Duodenal mucosa (tissue), 2 donors: ENCODE data around the gene PLA2G3.

Experiments
- H3K27ac ChIP-seq: one replicate; pipeline ENCODE4 v1.7.0; 2013; ENCODE audit warnings: low read depth, low read length
- H3K27me3 ChIP-seq, 2 donors: one replicate each; pipeline ENCODE4 v1.7.0; 2013; ENCODE audit warnings: low read length in 2 of 2, control low read depth in 1 of 2; ENCODE audit not compliant: insufficient read depth in 2 of 2, control insufficient read depth in 1 of 2
- H3K36me3 ChIP-seq, 2 donors: one replicate each; pipeline ENCODE4 v1.7.0; 2013; ENCODE audit warnings: low read length in 2 of 2, control low read depth in 1 of 2; ENCODE audit not compliant: insufficient read depth in 2 of 2, control insufficient read depth in 1 of 2
- H3K4me1 ChIP-seq, 2 donors: one replicate each; pipeline ENCODE4 v1.7.0; 2013; ENCODE audit warnings: low read length in 2 of 2, control low read depth in 1 of 2; ENCODE audit not compliant: insufficient read depth in 2 of 2, control insufficient read depth in 1 of 2
- H3K4me3 ChIP-seq, 2 donors: one replicate each; pipeline ENCODE4 v1.7.0; 2013; ENCODE audit warnings: low read length in 2 of 2, low read depth in 1 of 2
- H3K9ac ChIP-seq, 2 donors: one replicate each; pipeline ENCODE4 v1.7.0; 2013; ENCODE audit warnings: low read length in 2 of 2, low read depth in 1 of 2
- H3K9me3 ChIP-seq, 2 donors: one replicate each; pipeline ENCODE4 v1.7.0; 2013; ENCODE audit warnings: low read length in 2 of 2, control low read depth in 1 of 2; ENCODE audit not compliant: control insufficient read depth in 1 of 2

PLA2G3 gene

DNA sequence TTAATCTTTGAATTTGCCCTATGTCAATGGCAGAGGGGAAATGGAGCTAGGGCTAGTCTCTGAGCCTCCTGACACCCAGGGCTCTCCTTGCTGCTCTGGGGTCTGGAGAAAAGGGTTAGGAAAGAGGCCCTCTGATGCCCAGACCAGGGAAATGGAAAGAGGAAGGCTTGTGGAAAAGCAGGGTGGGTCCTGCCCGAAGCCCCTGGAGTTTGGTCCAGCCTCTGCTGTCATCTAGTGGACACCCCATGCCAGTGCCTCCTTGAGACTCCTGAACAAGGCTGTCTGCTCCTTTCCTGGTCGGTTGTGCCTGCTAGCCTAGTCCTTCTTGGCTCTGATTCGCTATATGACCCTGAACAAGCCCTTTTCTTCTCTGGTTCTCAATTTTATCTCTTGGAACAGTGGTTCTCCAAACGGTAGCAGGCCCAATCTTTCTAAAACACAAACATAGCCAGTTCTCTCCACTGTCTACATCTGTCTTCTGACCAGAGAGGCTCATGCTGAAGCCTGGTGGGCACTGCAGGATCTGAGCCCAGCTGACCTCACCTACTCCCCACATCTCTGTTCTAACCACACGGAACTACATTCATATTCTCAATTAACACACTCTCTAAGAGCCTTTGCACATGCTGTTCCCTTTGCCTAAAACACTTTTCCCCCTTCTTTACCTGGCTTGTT, 8.8 kb upstream of the PLA2G3 start:
- H3K4me1 ChIP-seq = no peaks in the 10 kb centered on the region
- peaks cover 0 to 5% of the 10 kb centered on the region in 2 donors for H3K9me3 ChIP-seq
- H3K4me3 ChIP-seq = no peak overlapping the region
- H3K27me3 ChIP-seq = no peaks in the 10 kb centered on the region
- H3K27ac ChIP-seq = no peak overlapping the region
- no peaks in the 10 kb centered on the region for H3K36me3 ChIP-seq
- H3K9ac ChIP-seq = no peak overlapping the region

- H3K9ac ChIP-seq = no peak overlapping the region
- H3K27me3 ChIP-seq = no peaks in the 10 kb centered on the region
- H3K9me3 ChIP-seq = peaks cover 0 to 5% of the 10 kb centered on the region in 2 donors
- H3K27ac ChIP-seq = no peak overlapping the region
- no peak overlapping the region for H3K4me3 ChIP-seq
- H3K36me3 ChIP-seq = no peaks in the 10 kb centered on the region
- H3K4me1 ChIP-seq = no peaks in the 10 kb centered on the region
Measured at GRCh38 chr22:31148488-31148887, 8.2 kb upstream of the PLA2G3 start.

DNA sequence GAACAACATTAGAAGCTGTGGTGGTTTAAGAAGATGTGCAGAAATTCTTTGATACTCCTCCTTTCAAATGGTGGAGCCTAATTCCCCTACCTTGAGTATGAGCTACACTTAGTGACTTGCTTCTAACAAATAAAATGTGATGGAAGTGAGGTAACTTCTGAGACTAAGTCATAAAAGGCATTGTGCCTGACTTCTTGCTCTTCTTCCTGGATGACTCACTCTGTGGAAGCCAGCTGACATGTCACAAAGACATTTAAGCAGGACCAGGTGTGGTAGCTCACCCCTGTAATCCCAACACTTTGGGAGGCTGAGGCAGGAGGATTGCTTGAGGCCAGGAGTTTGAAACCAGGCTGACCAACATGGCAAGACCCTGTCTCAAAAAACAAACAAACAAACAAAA, 3.9 kb upstream of the PLA2G3 start:
- H3K4me3 ChIP-seq = no peak overlapping the region
- no peak overlapping the region for H3K27ac ChIP-seq
- peaks cover 0 to 4% of the 10 kb centered on the region in 2 donors for H3K4me1 ChIP-seq
- no peaks in the 10 kb centered on the region for H3K36me3 ChIP-seq
- peaks cover 3 to 5% of the 10 kb centered on the region in 2 donors for H3K27me3 ChIP-seq
- H3K9me3 ChIP-seq = peaks cover 0 to 5% of the 10 kb centered on the region in 2 donors
- no peak overlapping the region for H3K9ac ChIP-seq

- Histone ChIP-seq H3K27ac (no peak overlapping the region), H3K36me3 (no peaks in the 10 kb centered on the region), H3K9ac (no peak overlapping the region), H3K9me3 (peaks cover 0 to 5% of the 10 kb centered on the region in 2 donors), H3K4me3 (no peak overlapping the region), H3K27me3 (peaks cover 3 to 7% of the 10 kb centered on the region in 2 donors), H3K4me1 (peaks cover 0 to 4% of the 10 kb centered on the region in 2 donors)
Measured at GRCh38 chr22:31143537-31143936, 3.2 kb upstream of the PLA2G3 start.

GRCh38 chr22:31143038-31143437, 2.7 kb upstream of the PLA2G3 start:
- peaks cover 0 to 4% of the 10 kb centered on the region in 2 donors for H3K4me1 ChIP-seq
- no peak overlapping the region for H3K9ac ChIP-seq
- peaks cover 3 to 7% of the 10 kb centered on the region in 2 donors for H3K27me3 ChIP-seq
- no peak overlapping the region for H3K4me3 ChIP-seq
- H3K36me3 ChIP-seq = no peaks in the 10 kb centered on the region
- no peak overlapping the region for H3K27ac ChIP-seq
- peaks cover 0 to 5% of the 10 kb centered on the region in 2 donors for H3K9me3 ChIP-seq

DNA sequence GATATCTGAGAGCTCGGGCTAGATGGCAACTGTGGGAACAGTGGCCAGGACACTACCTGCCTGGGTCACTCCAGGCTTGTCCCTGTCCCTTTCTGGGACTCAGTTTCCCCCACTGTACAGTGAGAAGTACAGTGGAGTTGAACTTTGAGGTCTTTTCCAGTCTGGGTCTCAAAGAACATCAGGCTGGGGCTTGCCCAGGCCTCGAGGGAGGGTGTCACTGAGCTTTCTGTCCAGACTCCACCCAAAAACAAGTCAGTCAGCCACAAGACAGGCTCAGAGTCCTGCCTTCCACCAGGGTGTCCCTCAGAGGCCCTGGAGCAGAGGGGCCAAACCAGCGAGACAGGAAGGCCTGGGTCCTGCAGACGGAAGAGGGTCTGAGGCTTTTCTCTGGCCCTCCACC, 2.0 kb upstream of the PLA2G3 start:
- Histone ChIP-seq H3K27me3 (peaks cover 3 to 7% of the 10 kb centered on the region in 2 donors), H3K9me3 (peaks cover 0 to 5% of the 10 kb centered on the region in 2 donors), H3K4me1 (peaks cover 0 to 4% of the 10 kb centered on the region in 2 donors), H3K4me3 (no peak overlapping the region), H3K36me3 (no peaks in the 10 kb centered on the region), H3K27ac (no peak overlapping the region), H3K9ac (no peak overlapping the region)

- no peaks in the 10 kb centered on the region for H3K36me3 ChIP-seq
- H3K9ac ChIP-seq = no peak overlapping the region
- H3K4me3 ChIP-seq = no peak overlapping the region
- H3K4me1 ChIP-seq = peaks cover 0 to 4% of the 10 kb centered on the region in 2 donors
- no peaks in the 10 kb centered on the region for H3K9me3 ChIP-seq
- H3K27ac ChIP-seq = no peak overlapping the region
- peaks cover 3 to 7% of the 10 kb centered on the region in 2 donors for H3K27me3 ChIP-seq
Measured at GRCh38 chr22:31141551-31141950, 1.2 kb upstream of the PLA2G3 start.

- Histone ChIP-seq H3K27me3 (peaks cover 3 to 7% of the 10 kb centered on the region in 2 donors), H3K4me3 (no peak overlapping the region), H3K9me3 (no peaks in the 10 kb centered on the region), H3K4me1 (peaks cover 0 to 4% of the 10 kb centered on the region in 2 donors), H3K9ac (no peak overlapping the region), H3K36me3 (no peaks in the 10 kb centered on the region), H3K27ac (no peak overlapping the region)
Measured at GRCh38 chr22:31140746-31141145, 438 bp upstream of the PLA2G3 start.

- Histone ChIP-seq H3K36me3 (no peaks in the 10 kb centered on the region), H3K9me3 (no peaks in the 10 kb centered on the region), H3K4me3 (no peak overlapping the region), H3K4me1 (peaks cover 0 to 4% of the 10 kb centered on the region in 2 donors), H3K27me3 (peaks cover 3 to 7% of the 10 kb centered on the region in 2 donors), H3K27ac (no peak overlapping the region), H3K9ac (no peak overlapping the region)
Measured at GRCh38 chr22:31139066-31139465, 1.2 kb downstream of the PLA2G3 start.

GRCh38 chr22:31138126-31138525, 2.2 kb downstream of the PLA2G3 start:
- Histone ChIP-seq H3K9me3 (no peaks in the 10 kb centered on the region), H3K27ac (no peak overlapping the region), H3K9ac (no peak overlapping the region), H3K4me1 (peaks cover 0 to 4% of the 10 kb centered on the region in 2 donors), H3K36me3 (peaks cover 0 to 8% of the 10 kb centered on the region in 2 donors), H3K4me3 (no peak overlapping the region), H3K27me3 (peaks cover 3 to 7% of the 10 kb centered on the region in 2 donors)
